Measurements from ENCODE around the gene ATG5. TPM values are rescaled to one million over a fixed set of nuclear protein-coding genes. Genes with fewer than 3 reads are reported as not detected.
"Not testable (repeated sequence)": the region's sequence is repeated elsewhere in the genome, so short reads cannot be mapped to it uniquely, and the experiment has no call there.

The ATG5 gene
- polyA plus RNA-seq, 1 experiment: 53.9 TPM

DNA sequence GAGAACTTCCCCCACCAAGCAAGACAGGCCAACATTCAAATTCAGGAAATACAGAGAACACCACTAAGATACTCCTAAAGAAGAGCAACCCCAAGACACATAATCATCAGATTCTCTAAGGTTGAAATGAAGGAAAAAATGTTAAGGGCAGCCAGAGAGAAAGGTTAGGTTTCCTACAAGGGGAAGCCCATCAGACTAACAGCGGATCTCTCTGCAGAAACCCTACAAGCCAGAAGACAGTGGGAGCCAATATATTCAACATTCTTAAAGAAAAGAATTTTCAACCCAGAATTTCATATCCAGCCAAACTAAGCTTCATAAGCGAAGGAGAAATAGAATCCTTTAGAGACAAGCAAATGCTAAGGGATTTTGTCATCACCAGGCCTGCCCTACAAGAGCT is 61.1 kb downstream of the ATG5 start:
- POLR2A ChIA-PET; DNase-seq (ENCODE audit: low read depth, low spot score): not testable (repeated sequence)
- CTCF ChIA-PET: interaction anchor here (0.7 kb wide), 1 partner anchor 205 kb away, joined by 5 read pairs; no protein-coding TSS in a partner anchor

DNA sequence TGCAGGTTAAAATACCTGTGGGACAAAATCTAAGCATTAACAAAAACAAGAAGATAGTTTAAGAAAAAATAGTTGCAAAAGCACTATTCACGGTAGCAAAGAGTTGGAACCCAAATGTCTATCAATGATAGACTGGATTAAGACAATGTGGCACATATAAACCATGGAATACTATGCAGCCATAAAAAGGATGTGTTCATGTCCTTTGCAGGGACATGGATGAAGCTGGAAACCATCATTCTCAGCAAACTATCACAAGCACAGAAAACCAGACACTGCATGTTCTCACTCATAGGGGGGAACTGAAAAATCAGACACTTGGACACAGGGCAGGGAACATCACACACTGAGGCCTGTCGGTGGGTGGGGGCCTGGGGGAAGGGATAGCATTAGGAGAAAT is 65.8 kb downstream of the ATG5 start:
- CTCF ChIA-PET: interaction anchor here (3.2 kb wide), 1 partner anchor 36 kb away, joined by 15 read pairs; no protein-coding TSS in a partner anchor
- H3K27me3 ChIP-seq (ENCODE audit: control insufficient read depth, insufficient read depth, low read length); H3K27ac ChIP-seq (ENCODE audit: low read depth, low read length); DNase-seq (ENCODE audit: low read depth, low spot score); H3K9me3 ChIP-seq (ENCODE audit: control insufficient read depth, insufficient read depth, low read length); POLR2A ChIA-PET; H3K4me3 ChIP-seq (ENCODE audit: low read depth, low read length): not testable (repeated sequence)

More for the DNA sequence above, 61.1 kb downstream of the ATG5 start:
- not testable (repeated sequence) for H3K9me3 ChIP-seq (ENCODE audit: control insufficient read depth, insufficient read depth, low read length); H3K27me3 ChIP-seq (ENCODE audit: control insufficient read depth, insufficient read depth, low read length); H3K4me3 ChIP-seq (ENCODE audit: low read depth, low read length); H3K27ac ChIP-seq (ENCODE audit: low read depth, low read length)

DNA sequence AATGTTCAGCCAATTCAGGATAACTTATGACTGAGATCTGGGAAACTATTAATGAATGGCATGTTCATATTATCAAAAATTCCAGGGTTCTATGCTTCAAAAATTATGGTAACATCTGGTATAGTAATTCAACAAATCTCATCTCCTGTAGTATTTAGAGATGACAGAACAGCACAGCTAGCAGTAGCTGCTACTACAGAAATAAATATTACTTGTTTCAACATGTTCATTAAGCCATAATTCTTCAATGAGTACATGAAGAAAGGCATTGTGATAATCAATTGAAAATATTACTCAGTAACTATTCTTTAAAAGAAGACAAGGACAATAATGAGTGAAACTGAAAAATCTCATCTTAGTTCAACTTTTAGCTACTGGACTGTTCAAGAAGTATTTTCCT is 66.8 kb downstream of the ATG5 start:
- CTCF ChIA-PET: interaction anchor here (0.6 to 3.2 kb wide), 2 partner anchors 8 to 35 kb away, joined by 3 to 15 read pairs; no protein-coding TSS in a partner anchor
- H3K27ac ChIP-seq (ENCODE audit: low read depth, low read length): no peak overlapping the region
- no peaks in the 10 kb centered on the region for H3K9me3 ChIP-seq (ENCODE audit: control insufficient read depth, insufficient read depth, low read length)
- H3K4me3 ChIP-seq (ENCODE audit: low read depth, low read length): no peak overlapping the region
- POLR2A ChIA-PET: interaction anchor here (0.6 kb wide), 1 partner anchor 248 kb away, joined by 3 read pairs; no protein-coding TSS in a partner anchor
- H3K27me3 ChIP-seq (ENCODE audit: control insufficient read depth, insufficient read depth, low read length): no peaks in the 10 kb centered on the region
- DNase-seq (ENCODE audit: low read depth, low spot score): no peak
- TF ChIP-seq, protein P1, sequence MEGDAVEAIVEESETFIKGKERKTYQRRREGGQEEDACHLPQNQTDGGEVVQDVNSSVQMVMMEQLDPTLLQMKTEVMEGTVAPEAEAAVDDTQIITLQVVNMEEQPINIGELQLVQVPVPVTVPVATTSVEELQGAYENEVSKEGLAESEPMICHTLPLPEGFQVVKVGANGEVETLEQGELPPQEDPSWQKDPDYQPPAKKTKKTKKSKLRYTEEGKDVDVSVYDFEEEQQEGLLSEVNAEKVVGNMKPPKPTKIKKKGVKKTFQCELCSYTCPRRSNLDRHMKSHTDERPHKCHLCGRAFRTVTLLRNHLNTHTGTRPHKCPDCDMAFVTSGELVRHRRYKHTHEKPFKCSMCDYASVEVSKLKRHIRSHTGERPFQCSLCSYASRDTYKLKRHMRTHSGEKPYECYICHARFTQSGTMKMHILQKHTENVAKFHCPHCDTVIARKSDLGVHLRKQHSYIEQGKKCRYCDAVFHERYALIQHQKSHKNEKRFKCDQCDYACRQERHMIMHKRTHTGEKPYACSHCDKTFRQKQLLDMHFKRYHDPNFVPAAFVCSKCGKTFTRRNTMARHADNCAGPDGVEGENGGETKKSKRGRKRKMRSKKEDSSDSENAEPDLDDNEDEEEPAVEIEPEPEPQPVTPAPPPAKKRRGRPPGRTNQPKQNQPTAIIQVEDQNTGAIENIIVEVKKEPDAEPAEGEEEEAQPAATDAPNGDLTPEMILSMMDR (IDR thresholded peaks at IDR 0.05; ENCODE audit: low read depth, low read length): no peak

DNA sequence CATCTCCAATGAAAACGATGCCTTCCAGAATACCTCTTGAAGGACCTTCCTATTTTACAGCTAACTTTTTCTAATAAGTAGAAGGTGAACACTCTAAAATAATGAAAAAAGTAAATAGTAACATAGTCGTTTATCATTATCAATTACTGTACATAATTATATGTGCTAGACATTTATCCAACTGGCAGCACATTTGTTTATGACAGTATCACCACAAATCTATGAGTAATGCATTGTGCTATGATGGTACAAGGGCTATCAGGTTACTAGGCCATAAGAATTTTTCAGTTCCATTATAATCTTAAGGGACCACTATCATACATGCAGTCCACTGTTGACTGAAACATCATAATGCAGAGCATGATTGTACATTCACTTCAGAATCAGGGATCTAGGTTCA is 68.4 kb downstream of the ATG5 start:
- H3K9me3 ChIP-seq (ENCODE audit: control insufficient read depth, insufficient read depth, low read length): no peaks in the 10 kb centered on the region
- TF ChIP-seq, protein P1 (IDR thresholded peaks at IDR 0.05; ENCODE audit: low read depth, low read length): no peak
- H3K27me3 ChIP-seq (ENCODE audit: control insufficient read depth, insufficient read depth, low read length): no peaks in the 10 kb centered on the region
- ChIA-PET CTCF (interaction anchor here (0.5 to 3.7 kb wide), 3 partner anchors 34 to 1241 kb away, joined by 3 to 21 read pairs (median 3); no protein-coding TSS in a partner anchor), POLR2A (interaction anchor here (0.6 to 1.0 kb wide), 2 partner anchors 22 to 91 kb away, joined by 3 to 17 read pairs; no protein-coding TSS in a partner anchor)
- H3K4me3 ChIP-seq (ENCODE audit: low read depth, low read length): no peak overlapping the region
- no peak for DNase-seq (ENCODE audit: low read depth, low spot score)
- H3K27ac ChIP-seq (ENCODE audit: low read depth, low read length): no peak overlapping the region

DNA sequence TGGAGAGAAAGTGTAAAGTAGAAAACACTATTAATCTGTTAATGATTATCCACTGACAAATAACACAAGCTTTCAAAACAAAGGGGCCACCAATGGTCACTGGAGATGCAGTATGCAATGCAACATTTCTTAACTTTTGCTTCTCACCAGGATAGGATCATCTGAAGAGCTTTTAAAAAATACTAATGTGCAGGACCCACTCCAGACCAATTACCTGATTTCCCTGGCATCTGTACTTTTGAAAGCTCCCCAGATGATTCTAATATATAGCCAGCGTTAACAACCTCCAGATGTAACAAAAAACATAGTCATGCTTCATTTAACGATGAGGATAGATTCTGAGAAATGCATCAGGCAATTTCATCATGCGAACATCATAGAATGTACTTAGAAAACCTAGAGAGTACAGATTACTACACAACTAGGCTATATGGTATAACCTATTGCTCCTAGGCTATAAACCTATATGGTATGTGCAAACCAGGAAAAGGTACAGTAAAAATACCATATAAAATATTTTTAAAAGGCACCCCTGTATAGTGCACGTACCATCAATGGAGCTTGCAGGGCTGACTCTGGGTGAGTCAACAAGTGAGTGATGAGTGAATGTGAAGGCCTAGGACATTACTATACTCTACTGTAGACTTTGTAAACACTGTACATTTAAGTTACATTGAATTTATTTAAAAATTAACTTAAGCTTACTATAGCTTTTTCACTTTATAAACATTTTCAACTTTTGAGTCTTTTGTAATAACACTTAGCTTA is 69.2 kb downstream of the ATG5 start:
- CTCF ChIA-PET: interaction anchor here (0.5 to 3.7 kb wide), 2 partner anchors 33 to 1240 kb away, joined by 3 to 21 read pairs; no protein-coding TSS in a partner anchor
- DNase-seq (ENCODE audit: low read depth, low spot score): no peak
- H3K27ac ChIP-seq (ENCODE audit: low read depth, low read length): no peak overlapping the region
- POLR2A ChIA-PET: interaction anchor here (0.6 to 1.0 kb wide), 3 partner anchors 23 to 271 kb away, joined by 3 to 17 read pairs (median 8); no protein-coding TSS in a partner anchor
- TF ChIP-seq, protein P1 (IDR thresholded peaks at IDR 0.05; ENCODE audit: low read depth, low read length): no peak
- H3K27me3 ChIP-seq (ENCODE audit: control insufficient read depth, insufficient read depth, low read length): no peaks in the 10 kb centered on the region
- no peaks in the 10 kb centered on the region for H3K9me3 ChIP-seq (ENCODE audit: control insufficient read depth, insufficient read depth, low read length)
- no peak overlapping the region for H3K4me3 ChIP-seq (ENCODE audit: low read depth, low read length)

DNA sequence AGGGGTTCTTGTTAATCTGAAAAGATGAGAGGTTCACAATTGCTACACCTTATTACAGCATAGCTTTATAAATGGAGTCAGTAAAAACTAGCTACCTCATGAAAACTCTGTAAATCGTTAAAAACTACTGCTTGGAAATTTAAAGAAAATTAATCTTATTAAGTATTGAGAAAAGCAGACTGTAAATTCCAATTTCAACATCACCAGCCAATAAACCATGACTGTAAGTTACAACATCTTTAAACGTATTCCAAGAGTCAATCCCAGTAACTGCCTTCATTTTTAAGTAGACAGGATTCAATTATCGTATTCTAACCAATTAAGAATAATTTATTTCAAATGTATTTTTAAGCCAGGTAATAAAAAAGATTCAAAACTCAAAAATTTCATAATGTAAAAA is 70.3 kb downstream of the ATG5 start:
- ChIA-PET CTCF (interaction anchor here (3.7 kb wide), 1 partner anchor 32 kb away, joined by 21 read pairs; no protein-coding TSS in a partner anchor), POLR2A (no interaction called here)
- Histone ChIP-seq H3K4me3 (ENCODE audit: low read depth, low read length) (no peak overlapping the region), H3K9me3 (ENCODE audit: control insufficient read depth, insufficient read depth, low read length) (no peaks in the 10 kb centered on the region), H3K27ac (ENCODE audit: low read depth, low read length) (no peak overlapping the region), H3K27me3 (ENCODE audit: control insufficient read depth, insufficient read depth, low read length) (no peaks in the 10 kb centered on the region)
- DNase-seq (ENCODE audit: low read depth, low spot score): no peak
- TF ChIP-seq, protein P1 (IDR thresholded peaks at IDR 0.05; ENCODE audit: low read depth, low read length): no peak
